MCF 10A (cell line): Measurements from ENCODE around the gene RXRA. TPM values are rescaled to one million over a fixed set of nuclear protein-coding genes. Genes with fewer than 3 reads are reported as not detected.

Source experiments
- BruUV-seq: library from RNA; stranded (reverse); fragments of 400-500 nt; replicated peaks from 2 replicates; lab custom pipeline; 2021; lab: Mats Ljungman, UMichigan
- CTCF ChIA-PET: fragments of 300-600 bp; sonication (Branson Sonifier 250); formaldehyde crosslinking; extraction: SDS; loops from one replicate; lab custom pipeline; 2021; ENCODE audit warnings: antibody characterized with exemption, inconsistent platforms; lab: Yijun Ruan, JAX
- POLR2A ChIA-PET: fragments of 300-600, 350-650 bp; sonication (Branson Sonifier 250); formaldehyde crosslinking; extraction: SDS; loops from one replicate; lab custom pipeline; 2020; ENCODE audit warnings: antibody characterized with exemption, inconsistent platforms; lab: Yijun Ruan, JAX
- DNase-seq: peaks from one replicate; pipeline ENCODE4 v3.0.0-alpha.2; 2018; ENCODE audit not compliant: unreplicated experiment
- H3K27ac Mint-ChIP-seq: one replicate; pipeline ENCODE4 v1.8.0; 2022; ENCODE audit warnings: mild to moderate bottlenecking, low read depth, mixed read lengths; ENCODE audit not compliant: unreplicated experiment
- H3K27me3 Mint-ChIP-seq: one replicate; pipeline ENCODE4 v1.8.0; 2022; ENCODE audit warnings: mixed read lengths; ENCODE audit not compliant: insufficient read depth, unreplicated experiment
- H3K36me3 Mint-ChIP-seq: one replicate; pipeline ENCODE4 v1.8.0; 2022; ENCODE audit warnings: mild to moderate bottlenecking, moderate library complexity, mixed read lengths; ENCODE audit not compliant: insufficient read depth, unreplicated experiment
- H3K4me1 Mint-ChIP-seq: one replicate; pipeline ENCODE4 v1.8.0; 2022; ENCODE audit warnings: mixed read lengths; ENCODE audit not compliant: insufficient read depth, unreplicated experiment
- H3K4me3 Mint-ChIP-seq: one replicate; pipeline ENCODE4 v1.8.0; 2022; ENCODE audit warnings: mild to moderate bottlenecking, moderate library complexity, mixed read lengths; ENCODE audit not compliant: unreplicated experiment
- H3K9me3 Mint-ChIP-seq: one replicate; pipeline ENCODE4 v1.8.0; 2022; ENCODE audit warnings: mixed read lengths; ENCODE audit not compliant: unreplicated experiment
- intact Hi-C: fragments of 100-400 bp; cut with micrococcal nuclease; formaldehyde crosslinking; loops from 2 replicates; pipeline ENCODE4 v1.14.1; 2022
- total RNA-seq: library from RNA; stranded (reverse); gene quantifications from 2 replicates; pipeline ENCODE4 v1.2.3, GENCODE V29; 2022
- TF ChIP-seq, protein P1 (sequence below): fragments of 200-600 bp; IDR thresholded peaks from one replicate; pipeline ENCODE4 v1.8.0; 2022; ENCODE audit warnings: antibody characterized with exemption, mild to moderate bottlenecking; ENCODE audit not compliant: unreplicated experiment

RXRA gene
- total RNA-seq, 1 experiment from 2014 or later = 65.5 TPM

DNA sequence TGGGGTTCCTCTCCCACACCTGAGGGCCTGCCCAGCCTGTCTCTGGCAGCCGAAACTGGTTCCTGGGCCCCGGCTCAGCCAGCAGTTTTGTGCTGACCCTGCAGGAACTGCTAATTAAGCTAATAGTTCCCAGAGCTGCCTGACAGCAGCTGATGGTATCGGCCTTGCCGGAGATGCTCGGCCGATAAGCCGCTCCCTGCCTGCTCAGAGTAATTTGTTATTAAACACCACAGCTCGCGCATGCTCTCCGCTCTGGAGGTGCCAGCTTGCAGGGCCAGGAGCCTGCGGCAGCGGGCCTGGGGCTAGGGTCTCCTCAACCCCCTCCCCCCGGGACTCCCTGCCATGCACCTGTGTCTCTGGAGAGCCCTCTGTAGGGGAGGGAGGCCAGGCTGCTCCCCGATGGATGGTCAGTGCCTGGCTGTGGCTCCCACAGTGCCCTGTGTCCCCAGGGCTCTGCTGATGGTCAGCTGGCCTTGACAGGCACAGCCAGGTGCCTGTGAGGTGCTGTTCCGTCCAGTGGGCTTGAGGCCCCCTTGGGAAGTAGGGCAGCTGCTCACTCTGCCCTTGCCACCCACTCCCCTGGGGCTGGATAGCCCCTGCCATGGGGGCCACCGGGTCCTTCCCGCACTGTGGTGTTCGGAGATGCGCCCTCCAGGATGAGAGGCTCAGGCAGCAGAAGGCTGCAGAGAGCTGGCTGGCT lies 41.7 kb downstream of the RXRA start:
- CTCF ChIA-PET = interaction anchor here (1.0 kb wide), 1 partner anchor 10 kb away, joined by 5 read pairs; no protein-coding TSS in a partner anchor
- no peak for DNase-seq
- TF ChIP-seq, protein P1, sequence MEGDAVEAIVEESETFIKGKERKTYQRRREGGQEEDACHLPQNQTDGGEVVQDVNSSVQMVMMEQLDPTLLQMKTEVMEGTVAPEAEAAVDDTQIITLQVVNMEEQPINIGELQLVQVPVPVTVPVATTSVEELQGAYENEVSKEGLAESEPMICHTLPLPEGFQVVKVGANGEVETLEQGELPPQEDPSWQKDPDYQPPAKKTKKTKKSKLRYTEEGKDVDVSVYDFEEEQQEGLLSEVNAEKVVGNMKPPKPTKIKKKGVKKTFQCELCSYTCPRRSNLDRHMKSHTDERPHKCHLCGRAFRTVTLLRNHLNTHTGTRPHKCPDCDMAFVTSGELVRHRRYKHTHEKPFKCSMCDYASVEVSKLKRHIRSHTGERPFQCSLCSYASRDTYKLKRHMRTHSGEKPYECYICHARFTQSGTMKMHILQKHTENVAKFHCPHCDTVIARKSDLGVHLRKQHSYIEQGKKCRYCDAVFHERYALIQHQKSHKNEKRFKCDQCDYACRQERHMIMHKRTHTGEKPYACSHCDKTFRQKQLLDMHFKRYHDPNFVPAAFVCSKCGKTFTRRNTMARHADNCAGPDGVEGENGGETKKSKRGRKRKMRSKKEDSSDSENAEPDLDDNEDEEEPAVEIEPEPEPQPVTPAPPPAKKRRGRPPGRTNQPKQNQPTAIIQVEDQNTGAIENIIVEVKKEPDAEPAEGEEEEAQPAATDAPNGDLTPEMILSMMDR = no peak
- POLR2A ChIA-PET = interaction anchor here (0.8 to 1.1 kb wide), 3 partner anchors 9 to 43 kb away, joined by 3 to 5 read pairs (median 4); no protein-coding TSS in a partner anchor
- Mint-ChIP-seq H3K4me1 (peaks cover 46% of the 10 kb centered on the region), H3K27ac (peak overlapping the region; percentile 30), H3K9me3 (no peaks in the 10 kb centered on the region), H3K36me3 (no peaks in the 10 kb centered on the region), H3K4me3 (no peak overlapping the region), H3K27me3 (no peaks in the 10 kb centered on the region)
- BruUV-seq = no TSS peak
- intact Hi-C loops = no loop called here

DNA sequence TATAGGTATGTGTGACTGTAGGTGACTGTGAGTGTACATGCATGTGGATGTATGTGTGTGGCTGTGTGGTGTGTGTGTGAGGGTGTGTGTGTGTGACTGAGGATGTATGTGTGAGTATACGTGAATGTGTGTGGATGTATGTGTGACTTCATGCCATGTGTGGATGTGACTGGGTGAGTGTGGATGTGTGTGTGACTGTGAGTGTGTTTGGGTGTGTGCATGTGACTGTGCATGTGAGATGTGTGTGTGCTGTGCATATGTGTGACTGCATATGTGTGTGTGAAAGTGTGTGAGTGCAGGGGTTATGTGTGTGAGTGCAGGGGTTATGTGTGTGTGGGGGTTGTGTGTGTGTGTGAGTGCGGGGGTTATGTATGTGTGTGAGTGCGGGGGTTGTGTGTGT lies 42.3 kb downstream of the RXRA start:
- H3K4me1 Mint-ChIP-seq = peaks cover 45% of the 10 kb centered on the region
- TF ChIP-seq, protein P1 = no peak
- no peaks in the 10 kb centered on the region for H3K9me3 Mint-ChIP-seq
- H3K27me3 Mint-ChIP-seq = no peaks in the 10 kb centered on the region
- intact Hi-C loops = no loop called here
- BruUV-seq = no TSS peak
- CTCF ChIA-PET = no interaction called here
- H3K4me3 Mint-ChIP-seq = no peak overlapping the region
- peak overlapping the region; percentile 30 for H3K27ac Mint-ChIP-seq
- no peak for DNase-seq
- H3K36me3 Mint-ChIP-seq = no peaks in the 10 kb centered on the region
- POLR2A ChIA-PET = interaction anchor here (0.8 to 1.1 kb wide), 3 partner anchors 10 to 43 kb away, joined by 3 to 5 read pairs (median 4); no protein-coding TSS in a partner anchor

DNA sequence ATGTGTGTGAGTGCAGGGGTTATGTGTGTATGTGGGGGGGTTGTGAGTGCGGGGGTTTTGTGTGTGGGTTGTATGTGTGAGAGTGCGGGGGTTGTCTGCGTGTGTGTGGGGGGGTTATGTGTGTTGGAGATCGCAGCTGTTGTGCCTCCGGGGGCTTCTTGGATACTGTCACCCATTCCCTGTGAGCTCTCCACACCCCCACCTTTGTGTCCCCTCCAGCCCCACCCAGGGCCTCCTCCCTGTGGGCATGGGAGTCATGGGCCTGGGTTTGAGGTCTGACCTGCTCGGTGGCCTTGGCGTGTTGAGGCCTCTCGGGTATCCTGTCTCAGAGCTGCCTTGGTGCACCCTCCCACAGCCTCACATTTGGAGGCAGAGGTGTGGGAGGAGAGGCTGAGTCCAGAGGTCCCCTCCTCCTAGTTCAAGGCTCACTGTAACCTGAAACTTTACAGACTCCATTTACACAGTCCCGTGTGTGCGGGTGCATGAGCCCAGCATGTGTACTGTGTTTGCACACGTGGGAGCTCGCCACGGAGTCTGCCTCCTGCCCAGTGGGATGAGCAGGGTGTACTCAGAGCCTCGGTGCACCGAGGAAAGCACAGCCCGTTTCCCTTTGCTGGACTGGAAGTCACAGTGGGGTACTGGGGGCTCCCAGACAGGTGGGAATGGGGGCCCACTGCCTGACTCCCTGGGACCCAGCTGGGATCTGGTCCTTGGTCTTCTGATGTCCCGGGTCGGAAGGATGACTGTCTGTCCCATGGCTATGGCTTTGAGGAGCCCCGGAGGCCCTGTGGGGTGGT lies 43.4 kb downstream of the RXRA start:
- intact Hi-C loops = no loop called here
- Mint-ChIP-seq H3K4me1 (peaks cover 39% of the 10 kb centered on the region), H3K36me3 (no peaks in the 10 kb centered on the region), H3K4me3 (no peak overlapping the region), H3K27me3 (no peaks in the 10 kb centered on the region), H3K9me3 (no peaks in the 10 kb centered on the region), H3K27ac (peak overlapping the region; percentile 100)
- no peak for DNase-seq
- ChIA-PET CTCF (interaction anchor here (2.0 kb wide), 1 partner anchor 14 kb away, joined by 8 read pairs; no protein-coding TSS in a partner anchor), POLR2A (interaction anchor here (0.7 to 1.0 kb wide), 2 partner anchors 11 to 44 kb away, joined by 3 read pairs; no protein-coding TSS in a partner anchor)
- TF ChIP-seq, protein P1 = no peak
- no TSS peak for BruUV-seq

DNA sequence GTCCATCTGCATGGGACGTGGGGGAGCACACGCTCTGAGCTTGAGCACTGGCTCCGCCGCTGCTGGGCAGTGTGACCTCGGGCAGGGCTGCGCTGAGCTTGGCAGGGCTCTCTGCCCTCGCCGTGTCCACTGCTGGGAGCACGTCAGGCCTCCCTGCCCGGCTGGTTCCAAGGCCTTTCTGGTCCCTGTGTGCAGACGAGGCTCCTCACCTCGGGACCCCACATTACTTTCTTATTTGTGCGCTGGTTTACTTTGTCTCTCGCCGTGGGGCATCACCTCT lies 43.9 kb downstream of the RXRA start:
- no TSS peak for BruUV-seq
- intact Hi-C loops = no loop called here
- H3K4me3 Mint-ChIP-seq = peak overlapping the region; percentile 8
- H3K9me3 Mint-ChIP-seq = no peaks in the 10 kb centered on the region
- TF ChIP-seq, protein P1 = no peak
- DNase-seq = no peak
- CTCF ChIA-PET = interaction anchor here (2.0 kb wide), 1 partner anchor 14 kb away, joined by 8 read pairs; no protein-coding TSS in a partner anchor
- POLR2A ChIA-PET = interaction anchor here (0.7 to 1.0 kb wide), 2 partner anchors 11 to 45 kb away, joined by 3 read pairs; no protein-coding TSS in a partner anchor
- H3K36me3 Mint-ChIP-seq = no peaks in the 10 kb centered on the region
- peak overlapping the region; percentile 100 for H3K27ac Mint-ChIP-seq
- H3K4me1 Mint-ChIP-seq = peaks cover 44% of the 10 kb centered on the region
- H3K27me3 Mint-ChIP-seq = no peaks in the 10 kb centered on the region
